Non-pigmented ciliary epithelial cell (primary cell): ENCODE results near the gene NDOR1.

Experiments used
- DNase-seq: peaks from one replicate; pipeline ENCODE4 v3.0.0-alpha.2; 2010; ENCODE audit warnings: low read depth

Gene NDOR1

GRCh38 chr9:137167747-137168572 is 37.5 kb upstream of the NDOR1 start:
- DNase-seq: no peak

GRCh38 chr9:137168573-137168903 is 37.0 kb upstream of the NDOR1 start:
- DNase-seq: no peak

- DNase-seq: no peak
Measured at GRCh38 chr9:137168904-137169856, 36.3 kb upstream of the NDOR1 start.

- DNase-seq: no peak
Measured at GRCh38 chr9:137169896-137170358, 35.6 kb upstream of the NDOR1 start, which contains the start of gene LRRC26. Gene LRRC26 (minus strand): TSS chr9:137170051. CDS start chr9:137169943, 108 bp downstream.

GRCh38 chr9:137170486-137171148 is 34.9 kb upstream of the NDOR1 start:
- no peak for DNase-seq

- DNase-seq: no peak
Measured at GRCh38 chr9:137171149-137171900, 34.2 kb upstream of the NDOR1 start.

- DNase-seq: no peak
Measured at GRCh38 chr9:137172901-137173795, 32.4 kb upstream of the NDOR1 start.

- DNase-seq: no peak
Measured at GRCh38 chr9:137173796-137174664, 31.5 kb upstream of the NDOR1 start.

- DNase-seq: no peak
Measured at GRCh38 chr9:137174722-137175293, 30.7 kb upstream of the NDOR1 start.

- DNase-seq: no peak
Measured at GRCh38 chr9:137175345-137175961, 30.0 kb upstream of the NDOR1 start.

GRCh38 chr9:137176302-137177182 is 29.0 kb upstream of the NDOR1 start:
- DNase-seq: no peak

- no peak for DNase-seq
Measured at GRCh38 chr9:137178201-137178938, 27.1 kb upstream of the NDOR1 start.

- no peak for DNase-seq
Measured at GRCh38 chr9:137178939-137179630, 26.4 kb upstream of the NDOR1 start.

GRCh38 chr9:137179761-137180160 is 25.7 kb upstream of the NDOR1 start:
- DNase-seq: no peak

- DNase-seq: no peak
Measured at GRCh38 chr9:137180491-137180890, 25.0 kb upstream of the NDOR1 start.

GRCh38 chr9:137181680-137182079 is 23.8 kb upstream of the NDOR1 start:
- DNase-seq: no peak
